Measurements from ENCODE around the gene FARP2.
A peak's percentile ranks its signal among the peaks of the same experiment; 100 is the strongest.
"Not testable (repeated sequence)": the region's sequence is repeated elsewhere in the genome, so short reads cannot be mapped to it uniquely, and the experiment has no call there.

Gene FARP2

DNA sequence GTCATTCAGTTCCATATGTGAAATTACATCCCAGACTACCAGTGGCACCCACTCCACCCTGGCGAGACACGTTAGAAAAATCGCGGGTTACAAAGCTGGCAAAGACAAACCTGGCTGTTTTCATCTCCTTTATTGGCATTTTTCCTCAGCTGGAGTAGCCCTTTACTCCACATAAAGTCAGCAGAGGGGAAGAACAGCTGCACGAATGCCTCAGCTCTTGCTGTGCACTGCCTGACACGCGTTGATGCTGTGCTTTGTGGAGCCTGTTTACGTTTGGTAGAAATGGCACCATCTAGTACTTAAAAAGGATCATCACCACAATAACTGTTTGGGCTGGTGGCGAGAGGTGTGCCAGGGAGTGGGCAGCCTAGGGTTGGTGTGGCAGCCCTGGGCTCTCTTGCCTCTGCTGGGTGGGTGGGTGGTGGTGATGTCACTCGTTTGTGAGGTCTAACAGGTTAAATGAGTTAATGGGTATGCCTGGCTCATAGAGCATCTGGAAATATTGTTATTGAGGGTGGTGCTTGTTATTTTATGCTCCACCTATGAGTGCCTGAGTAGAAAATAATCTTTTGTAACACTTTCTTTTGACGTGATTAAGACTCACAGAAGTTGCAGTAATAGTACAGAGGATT is 16.4 kb downstream of the FARP2 start:
- no peak for DNase-seq

DNA sequence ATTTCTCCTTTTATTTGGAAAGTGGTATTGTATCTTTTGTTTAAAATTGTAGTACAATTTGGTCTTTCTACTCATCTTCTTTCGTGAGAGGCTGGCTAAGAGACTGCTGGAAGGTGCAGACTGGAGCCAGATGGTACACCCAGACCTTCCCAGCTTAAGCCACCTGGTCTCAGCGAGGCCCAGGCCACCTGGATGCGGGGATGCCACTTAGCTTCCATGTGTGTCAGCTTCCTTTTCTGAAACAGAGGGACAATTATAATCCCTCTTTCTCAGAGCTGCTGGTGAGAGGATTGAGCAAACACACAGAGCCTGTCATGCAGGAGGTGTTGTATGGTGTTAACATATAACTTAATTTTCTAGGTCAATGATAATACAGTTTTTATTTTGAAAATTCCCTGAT is 17.4 kb downstream of the FARP2 start:
- DNase-seq: peak; percentile 10

DNA sequence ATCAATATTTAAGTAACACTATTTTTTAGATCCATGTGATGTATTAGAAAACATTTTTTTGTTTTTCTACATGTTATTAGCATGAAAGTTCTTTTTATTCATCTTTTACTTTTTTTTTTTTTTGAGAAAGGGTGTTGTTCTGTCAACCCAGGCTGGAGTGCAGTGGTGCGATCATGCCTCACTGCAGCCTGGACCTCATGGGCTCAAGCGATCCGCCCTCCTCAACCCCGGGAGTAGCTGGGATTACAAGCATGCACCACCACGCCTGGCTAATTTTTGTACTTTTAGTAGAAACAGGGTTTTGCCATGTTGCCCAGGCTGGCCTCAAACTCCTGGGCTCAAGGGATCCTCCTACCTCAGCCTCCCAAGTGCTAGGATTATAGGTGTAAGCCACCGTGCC is 17.8 kb downstream of the FARP2 start:
- DNase-seq: not testable (repeated sequence)

DNA sequence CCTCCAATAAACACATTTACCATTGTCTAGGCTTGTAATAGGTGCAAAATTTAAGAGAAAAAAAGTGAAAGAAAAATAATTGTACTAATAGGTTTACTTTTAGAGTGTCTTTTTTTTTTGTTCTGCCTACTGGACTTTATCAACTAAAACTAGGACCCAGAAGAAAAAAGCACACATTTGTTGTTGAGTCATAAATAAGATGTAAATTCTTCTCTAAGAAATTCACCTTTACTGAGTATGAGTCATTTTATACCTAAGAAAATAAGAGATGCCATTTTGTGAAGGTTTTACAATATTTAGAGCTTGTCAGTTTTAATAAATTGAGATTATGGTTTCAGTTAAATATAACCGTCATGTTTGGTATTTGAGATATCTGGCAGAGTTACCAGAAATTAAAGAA is 19.2 kb downstream of the FARP2 start:
- DNase-seq: no peak

DNA sequence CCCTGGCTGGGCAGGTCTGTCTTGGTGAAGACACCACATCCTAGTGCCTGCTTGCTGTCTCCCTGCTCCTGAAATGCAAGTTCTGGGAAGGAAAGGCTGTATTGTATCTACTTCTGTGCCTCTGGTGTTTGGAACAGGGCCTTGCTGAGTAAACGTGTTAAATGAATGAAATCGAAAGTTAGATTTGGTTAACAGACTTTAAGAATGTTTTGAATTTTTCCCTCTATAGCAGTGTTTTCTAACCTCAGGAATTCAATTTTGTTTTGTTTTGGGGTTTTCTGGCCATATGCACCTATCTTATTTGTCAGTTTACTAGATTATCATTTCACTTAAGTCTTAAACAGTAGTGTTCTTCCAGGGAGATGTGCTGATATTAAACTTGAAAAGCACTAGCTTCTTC is 20.7 kb downstream of the FARP2 start:
- DNase-seq: no peak

DNA sequence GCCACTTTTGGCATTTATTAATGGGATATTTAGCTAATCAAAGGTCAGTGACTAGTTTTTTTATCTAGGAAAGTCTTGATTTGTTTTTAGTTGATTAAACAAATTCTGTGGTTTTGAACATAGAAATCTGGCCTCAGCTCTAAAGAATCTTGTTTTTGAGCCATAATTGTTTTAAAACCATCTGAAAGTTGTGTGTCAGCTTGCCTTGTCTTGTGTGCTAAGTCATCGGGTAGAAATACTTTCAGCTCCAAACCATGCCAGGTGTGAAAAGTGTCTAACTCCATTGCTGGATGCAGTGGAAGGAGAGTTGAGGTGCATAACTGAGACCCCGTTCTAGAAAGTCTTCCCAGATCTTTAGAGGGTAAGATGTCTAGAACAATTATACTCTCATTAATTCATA is 22.7 kb downstream of the FARP2 start:
- DNase-seq: no peak

DNA sequence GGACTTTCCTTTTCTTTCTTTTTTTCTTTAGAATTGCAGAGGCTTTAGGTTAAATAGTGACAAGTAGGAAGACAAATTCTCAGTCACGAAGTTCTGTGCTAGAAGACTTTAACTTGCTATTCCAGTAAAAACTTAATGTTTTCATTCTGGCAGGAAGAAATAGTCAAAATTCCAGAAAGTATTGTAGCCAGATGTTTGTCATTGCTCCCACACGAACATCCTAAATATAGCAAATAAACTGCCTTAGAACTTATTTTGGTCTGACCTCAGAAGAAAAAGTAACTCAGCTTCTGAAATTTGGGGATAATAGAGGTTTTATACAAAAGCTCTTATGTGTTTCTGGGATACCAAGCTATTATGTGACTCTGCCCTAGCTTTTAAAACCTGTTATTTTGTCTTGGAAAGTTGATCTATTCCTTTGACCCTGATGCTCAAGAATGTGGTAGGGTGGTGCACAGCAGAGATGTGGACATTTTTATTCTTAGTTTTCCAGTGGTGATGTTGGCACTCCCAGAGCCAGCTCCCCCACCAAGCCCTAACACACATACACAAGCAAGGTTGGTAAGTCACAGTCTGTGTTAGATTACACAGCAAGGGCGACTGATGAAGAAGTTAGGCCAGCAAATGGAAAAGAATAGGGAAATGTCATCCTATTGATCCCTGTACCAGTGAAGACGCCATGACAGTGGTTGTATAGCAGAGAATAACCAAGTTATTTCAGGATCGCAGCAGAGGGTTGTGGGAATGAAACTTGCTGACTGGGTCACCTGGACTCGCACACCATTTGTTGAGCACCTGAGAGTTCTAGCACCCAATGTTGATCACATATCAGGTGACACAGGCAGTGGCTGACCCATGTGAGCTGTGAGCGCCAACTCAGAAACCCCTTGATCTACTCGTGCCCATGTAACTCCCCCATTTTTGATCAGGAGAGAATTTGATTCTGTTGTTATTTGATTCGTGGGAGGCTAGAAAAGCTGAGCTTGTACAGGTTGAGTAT is 23.7 kb downstream of the FARP2 start:
- DNase-seq: no peak

DNA sequence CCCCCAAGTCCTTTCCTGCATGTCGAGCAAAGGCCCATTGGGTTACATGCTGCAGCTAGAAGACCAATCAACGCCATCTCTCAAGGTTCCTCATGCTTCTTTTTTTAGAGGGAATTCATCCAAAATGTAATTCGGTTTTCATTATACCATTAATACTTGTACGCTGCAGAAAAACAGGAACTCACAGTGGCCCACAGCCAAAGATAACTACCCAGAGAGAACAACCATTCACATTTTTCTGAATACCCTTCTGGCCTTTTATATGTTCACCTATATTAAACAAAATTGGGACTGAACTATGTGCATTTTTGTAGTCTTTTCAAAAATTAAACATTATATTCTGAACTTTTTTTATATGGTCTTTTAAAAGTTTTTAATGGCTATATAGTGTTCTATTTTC is 25.8 kb downstream of the FARP2 start:
- no peak for DNase-seq

DNA sequence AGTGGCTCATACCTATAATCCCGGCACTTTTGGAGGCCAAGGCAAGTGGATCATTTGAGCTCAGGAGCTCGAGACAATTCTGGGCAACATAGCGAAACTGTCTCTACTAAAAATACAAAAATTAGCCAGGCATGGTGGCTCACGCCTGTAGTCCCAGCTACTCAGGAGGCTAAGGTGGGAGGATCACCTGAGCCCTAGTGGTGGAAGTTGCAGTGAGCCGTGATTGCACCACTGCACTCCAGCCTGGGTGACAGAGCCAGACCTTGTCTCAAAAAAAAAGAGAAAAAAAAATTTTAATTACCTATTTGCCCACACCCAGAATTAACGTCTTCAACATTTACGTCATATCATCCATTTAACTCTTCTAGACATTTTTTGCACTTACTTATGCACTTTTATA is 29.4 kb downstream of the FARP2 start:
- not testable (repeated sequence) for DNase-seq

DNA sequence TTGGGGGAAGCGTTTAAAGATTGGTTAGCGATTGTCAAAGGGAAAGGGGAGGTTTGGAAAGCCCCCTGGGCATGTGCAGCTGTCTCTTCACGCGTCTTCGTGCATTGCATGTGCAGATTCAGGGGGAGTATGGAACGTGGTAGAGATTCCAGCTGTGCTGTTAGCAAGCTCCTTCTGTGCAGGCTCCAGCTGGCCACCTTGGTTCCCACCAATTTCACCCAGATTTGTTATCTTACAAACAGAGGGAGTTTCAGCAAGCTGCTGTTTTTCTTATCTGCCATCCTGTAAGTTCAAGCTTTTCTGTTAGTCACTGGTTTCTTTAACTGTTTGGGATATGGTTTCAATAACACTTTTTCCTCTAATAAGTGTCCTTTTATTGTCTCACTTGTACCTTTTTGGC is 30.4 kb downstream of the FARP2 start:
- DNase-seq: no peak

DNA sequence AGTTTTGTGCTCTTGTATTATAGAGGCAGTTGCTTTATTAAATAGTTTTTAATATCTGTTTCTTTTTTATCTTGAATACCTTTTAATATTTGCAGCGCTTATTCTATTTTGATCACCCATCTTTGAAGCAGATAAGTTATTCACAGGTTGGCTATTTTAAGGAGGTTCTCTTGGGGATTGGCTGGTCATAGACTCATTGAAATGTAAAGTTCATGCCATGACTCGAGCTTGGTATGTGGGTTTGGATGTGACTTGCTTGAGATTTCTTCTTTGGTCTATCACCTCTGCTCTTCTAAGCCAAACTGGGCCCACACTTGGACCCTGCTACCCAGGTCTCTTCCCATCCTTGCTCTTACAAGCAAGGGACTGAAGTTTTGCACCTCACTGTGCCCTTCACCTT is 33.6 kb downstream of the FARP2 start:
- no peak for DNase-seq

DNA sequence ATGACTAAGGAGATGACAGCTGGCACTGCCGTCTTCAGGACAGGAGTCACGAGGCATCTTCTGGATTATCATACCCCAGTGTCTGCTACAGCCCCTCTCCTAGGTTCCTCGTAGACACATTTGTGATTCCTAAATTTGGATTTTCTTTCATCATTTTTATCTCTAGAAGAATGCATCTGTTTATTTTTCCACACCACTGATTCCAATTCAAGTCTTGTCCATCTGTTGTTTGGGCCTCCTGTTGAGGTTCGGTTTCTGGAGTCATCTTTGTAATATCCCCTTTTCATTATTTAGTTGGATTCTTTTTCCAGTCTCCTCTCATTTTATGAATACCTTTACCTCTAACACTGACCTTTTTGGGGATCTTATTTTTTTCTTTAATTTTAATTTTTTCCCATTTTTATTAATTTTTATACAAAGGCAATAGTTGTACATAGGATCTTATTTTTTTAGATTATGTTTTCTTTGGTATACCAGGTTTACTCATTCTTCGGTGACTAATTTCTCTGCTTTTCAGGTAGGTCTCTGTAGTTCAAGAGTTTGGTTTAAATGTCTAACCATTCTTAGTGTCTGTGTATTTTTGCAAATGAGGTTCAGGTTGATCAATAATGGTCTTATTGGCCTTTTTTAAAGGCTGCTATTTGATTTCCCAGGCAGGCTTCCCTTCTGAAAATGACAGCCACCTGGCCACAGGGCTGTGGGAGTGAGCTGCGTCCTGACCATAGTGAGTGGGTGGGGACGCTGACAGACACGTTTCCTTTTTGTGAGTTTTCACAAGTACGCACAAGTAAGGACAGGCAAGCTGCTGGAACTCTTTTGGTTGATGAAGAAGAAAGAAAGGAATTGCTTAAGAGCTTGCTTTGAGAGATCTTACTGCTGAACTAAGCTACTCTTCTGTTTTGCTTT is 34.5 kb downstream of the FARP2 start:
- DNase-seq: no peak

DNA sequence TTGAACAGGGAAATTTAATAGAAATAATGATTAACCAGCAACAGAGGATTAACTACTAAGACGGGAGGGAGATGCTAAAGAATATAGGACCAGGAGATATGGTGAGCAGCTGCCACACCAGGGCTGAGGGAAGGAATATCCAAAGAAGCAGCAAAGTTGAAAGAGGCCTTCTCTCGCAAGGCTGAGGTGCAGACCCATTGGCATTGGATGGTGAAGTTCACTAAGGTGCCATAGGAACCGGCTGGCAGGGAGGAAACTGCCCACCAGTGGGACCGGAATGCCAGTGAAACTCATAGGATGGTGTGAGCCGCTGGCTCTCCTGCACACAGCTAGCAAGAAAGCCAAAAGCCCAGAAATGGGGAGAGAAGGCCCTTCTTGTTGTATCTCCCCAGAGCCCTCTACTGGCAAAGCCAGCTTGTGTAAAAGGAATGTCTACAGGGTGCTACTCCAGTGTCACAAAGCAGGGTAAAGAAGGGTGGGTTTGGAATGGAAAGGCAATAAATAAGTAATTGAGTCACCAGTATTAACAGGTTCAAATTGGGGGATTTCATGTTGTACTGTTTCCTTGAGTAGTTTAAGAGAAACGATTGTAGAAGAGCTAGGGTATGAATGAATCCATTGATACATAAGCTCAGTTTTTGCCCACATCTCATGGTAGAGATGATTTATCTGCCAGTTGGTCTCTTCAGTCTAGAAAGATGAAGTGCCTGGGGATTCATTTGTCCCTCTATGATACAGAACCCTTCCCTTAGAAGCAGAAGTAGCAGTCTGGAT is 36.0 kb downstream of the FARP2 start:
- no peak for DNase-seq

DNA sequence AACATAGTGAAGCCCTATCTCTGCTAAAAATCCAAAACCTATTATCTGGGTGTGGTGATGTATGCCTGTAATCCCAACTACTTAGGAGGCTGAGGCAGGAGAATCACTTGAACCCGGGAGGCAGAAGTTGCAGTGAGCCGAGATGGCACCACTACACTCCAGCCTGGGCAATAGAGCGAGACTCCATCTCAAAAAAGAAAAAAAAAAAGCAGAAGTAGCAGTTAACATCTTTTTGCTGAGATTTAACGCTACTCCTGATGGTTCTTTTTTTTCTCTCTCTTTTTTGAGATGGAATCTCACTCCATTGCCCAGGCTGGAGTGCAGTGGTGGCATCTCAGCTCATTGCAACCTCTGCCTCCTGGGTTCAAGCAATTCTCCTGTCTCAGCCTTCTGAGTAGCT is 36.7 kb downstream of the FARP2 start:
- DNase-seq: not testable (repeated sequence)

DNA sequence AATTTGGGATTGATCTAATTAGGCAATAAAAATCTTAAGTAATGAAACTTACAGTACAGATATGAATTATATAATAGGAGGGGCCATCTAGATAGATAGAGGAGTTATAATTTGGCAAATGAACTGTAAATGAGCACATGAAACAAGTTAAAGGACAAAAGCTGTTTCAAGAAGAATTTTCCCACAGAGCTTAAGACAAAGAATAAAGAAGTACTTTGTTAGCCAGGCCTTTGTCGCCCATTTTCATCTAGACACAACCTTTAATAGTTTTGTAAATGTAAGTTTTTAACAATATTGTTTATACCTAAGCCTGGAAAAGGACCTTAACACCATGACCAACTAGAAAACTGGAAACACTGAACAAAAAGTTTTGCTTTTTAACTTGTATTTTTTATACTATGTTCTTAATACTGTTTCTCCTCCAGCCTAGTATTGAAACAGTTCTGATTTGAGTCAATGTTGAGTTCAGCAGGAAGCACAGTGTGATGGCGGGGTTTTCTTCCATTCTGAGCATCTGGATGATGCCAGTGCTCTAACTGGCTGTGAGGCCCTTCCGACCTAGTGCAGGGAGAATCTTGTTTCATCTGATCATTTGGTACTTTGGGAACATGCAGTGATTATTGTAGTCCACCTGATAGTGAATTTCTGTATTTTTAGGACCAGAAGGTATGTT is 37.6 kb downstream of the FARP2 start:
- DNase-seq: no peak

DNA sequence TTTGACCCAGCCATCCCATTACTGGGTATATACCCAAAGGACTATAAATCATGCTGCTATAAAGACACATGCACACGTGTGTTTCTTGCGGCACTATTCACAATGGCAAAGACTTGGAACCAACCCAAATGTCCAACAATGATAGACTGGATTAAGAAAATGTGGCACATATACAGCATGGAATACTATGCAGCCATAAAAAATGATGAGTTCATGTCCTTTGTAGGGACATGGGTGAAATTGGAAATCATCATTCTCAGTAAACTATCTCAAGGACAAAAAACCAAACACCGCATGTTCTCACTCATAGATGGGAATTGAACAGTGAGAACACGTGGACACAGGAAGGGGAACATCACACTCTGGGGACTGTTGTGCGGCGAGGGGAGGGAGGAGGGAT is 40.7 kb downstream of the FARP2 start:
- DNase-seq: not testable (repeated sequence)

DNA sequence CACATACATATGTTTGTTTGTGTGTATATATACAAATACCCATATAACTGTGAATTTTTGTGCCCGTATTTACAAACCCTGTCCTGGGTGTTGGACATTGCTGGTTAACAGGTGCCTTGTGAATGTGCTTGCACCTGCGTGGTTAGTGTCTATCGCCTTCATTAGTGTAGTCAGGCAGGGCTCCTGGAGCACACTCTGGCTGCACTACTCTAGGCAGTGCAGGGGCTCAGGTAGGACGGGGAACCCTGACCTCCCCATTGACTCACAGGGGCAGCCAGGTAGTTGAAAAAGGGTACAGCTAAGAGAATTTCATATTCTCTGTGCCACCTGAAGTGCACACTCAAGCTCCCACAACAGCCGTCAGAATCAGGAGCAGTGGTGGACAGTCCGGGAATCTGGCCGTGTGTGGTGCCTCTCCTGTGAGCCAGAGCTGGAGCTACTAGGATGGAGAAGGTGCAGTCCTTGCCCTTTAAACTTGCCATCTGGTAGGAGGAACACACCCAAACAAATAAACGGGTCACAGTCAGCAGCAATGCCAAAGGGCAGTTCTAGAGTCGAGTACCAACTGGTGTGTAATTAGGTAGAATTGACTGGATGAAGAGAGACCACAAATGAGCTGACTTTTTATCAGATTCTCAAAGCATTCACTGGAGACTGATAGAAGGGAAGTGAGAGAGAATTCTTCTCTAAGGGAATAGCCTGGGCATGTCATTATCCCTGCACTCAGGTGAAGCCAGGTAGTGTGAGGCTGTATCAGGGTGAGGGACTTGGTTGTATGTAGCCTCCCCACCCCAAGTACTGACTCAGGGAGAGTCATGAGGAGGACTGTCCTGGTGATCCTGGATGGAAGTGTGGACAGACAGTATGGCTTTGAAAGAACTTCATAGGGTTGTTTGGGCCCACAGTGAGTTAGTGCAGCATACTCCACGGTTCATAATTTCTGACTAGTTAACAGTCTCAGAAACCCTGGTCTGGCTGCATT is 44.1 kb downstream of the FARP2 start:
- no peak for DNase-seq

DNA sequence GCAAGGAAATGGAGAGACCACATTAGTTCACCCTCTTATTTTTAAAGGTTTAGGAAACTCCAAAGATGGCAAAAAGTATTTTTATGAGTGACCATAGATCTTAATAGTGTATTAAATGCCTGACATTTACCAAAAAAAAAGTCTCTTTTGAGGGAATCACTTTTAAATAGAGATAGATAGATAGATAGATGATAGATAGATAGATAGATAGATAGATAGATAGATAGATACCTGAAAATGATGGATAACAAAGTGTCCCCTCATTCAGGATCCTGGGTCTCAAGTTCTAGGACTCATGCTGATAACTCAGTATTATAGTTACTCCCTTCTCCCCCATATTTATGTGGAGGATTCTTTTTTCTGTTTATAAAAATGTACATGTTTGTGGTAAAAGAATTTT is 52.8 kb downstream of the FARP2 start:
- no peak for DNase-seq

DNA sequence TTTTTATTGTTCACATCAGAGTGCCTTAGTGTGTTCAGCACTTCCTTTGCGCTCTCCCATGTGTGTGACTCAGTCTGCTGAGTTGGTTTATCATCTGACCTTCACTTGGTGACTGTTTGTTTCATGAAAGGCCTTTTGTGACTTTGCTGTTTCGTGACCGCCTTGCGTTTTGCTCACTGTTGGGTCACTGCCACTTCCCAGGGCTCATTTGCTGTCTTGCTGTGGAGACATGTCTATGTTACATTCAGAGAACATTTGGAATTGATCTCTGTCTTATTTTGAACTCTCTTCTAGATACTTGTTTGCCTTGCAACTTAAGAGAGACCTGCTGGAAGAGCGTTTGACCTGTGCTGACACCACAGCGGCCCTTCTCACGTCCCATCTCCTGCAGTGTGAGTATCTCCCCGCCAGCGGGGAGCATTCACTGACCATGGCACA is 54.7 kb downstream of the FARP2 start:
- no peak for DNase-seq

DNA sequence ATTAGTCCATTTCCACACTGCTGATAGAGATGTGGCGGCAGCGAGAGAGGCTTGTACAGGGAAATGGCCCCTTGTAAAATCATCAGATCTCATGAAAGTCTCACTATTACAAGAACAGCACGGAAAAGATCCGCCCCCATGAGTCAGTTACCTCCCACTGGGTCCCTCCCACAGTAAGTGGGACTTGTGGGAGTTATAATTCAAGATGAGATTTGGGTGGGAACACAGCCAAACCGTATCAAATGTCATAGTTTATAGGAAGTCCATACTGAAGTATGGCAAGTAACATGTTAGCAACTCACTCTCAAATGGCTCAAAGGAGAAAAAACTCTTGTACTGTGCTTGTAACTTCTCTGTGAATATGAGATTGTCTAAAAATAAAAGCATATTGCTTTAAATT is 56.1 kb downstream of the FARP2 start:
- DNase-seq: no peak

DNA sequence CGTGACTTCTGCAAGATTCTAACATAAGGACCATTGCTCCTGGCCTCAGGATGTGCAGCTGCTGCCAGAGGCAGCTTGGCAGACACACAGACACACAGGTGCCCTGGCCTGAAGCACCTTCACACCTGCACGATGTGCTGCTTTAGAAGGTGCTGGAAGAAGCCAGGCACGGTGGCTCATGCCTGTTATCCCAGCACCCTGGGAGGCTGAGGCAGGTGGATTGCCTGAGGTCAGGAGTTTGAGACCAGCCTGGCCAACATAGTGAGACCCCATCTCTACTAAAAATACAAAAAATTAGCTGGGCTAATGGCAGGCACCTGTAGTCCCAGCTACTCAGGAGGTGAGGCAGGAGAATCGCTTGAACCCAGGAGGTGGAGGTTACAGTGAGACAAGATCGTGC is 57.4 kb downstream of the FARP2 start:
- not testable (repeated sequence) for DNase-seq
